Right lobe of liver (tissue), 4 donors: ENCODE results near the gene NEK10.

Experiments
- CTCF ChIP-seq, 4 donors: fragments of 200-600 bp in 3 of 4; fragments of 450-650 bp in 1 of 4; IDR thresholded peaks; one replicate each; pipeline versions ENCODE4 v1.5.1 to v1.8.0; 2016 to 2022; ENCODE audit warnings: antibody characterized with exemption in 4 of 4, mild to moderate bottlenecking in 2 of 4
- POLR2A ChIP-seq: fragments of 450-650 bp; IDR thresholded peaks from one replicate; pipeline ENCODE4 v1.6.1; 2017; ENCODE audit warnings: antibody characterized with exemption, mild to moderate bottlenecking
- donor health status: DM: no; HTN: no; CAD: no.
- donor health status: DM: no; HTN: no; CAD: no.
- donor health status: DM: no; HTN: yes; CAD: no.

- TF ChIP-seq POLR2A (no peak), CTCF (IDR thresholded peaks at IDR 0.05) (no peak)
Observed at GRCh38 chr3:27076815-27077630, 292.2 kb downstream of the NEK10 start.
